ENCODE data around the gene PTPRN2.

PTPRN2 gene

GRCh38 chr7:157499121-157499834 lies 1088.3 kb downstream of the PTPRN2 start:
- no peak for DNase-seq (ENCODE audit: low read depth)
- no peak overlapping the region for H3K4me3 ChIP-seq (ENCODE audit: low read depth, low read length)
- no peak for TF ChIP-seq CTCF (IDR thresholded peaks at IDR 0.05; ENCODE audit: low read depth, low read length, missing control alignments)
- in situ Hi-C loops (cut with HindIII; ENCODE audit: low sequenced_read_pairs) = no loop called here

GRCh38 chr7:157498657-157499056 lies 1089.0 kb downstream of the PTPRN2 start:
- no peak for DNase-seq (ENCODE audit: low read depth)
- in situ Hi-C loops (cut with HindIII; ENCODE audit: low sequenced_read_pairs) = no loop called here

GRCh38 chr7:157497744-157498651 lies 1089.6 kb downstream of the PTPRN2 start:
- DNase-seq (ENCODE audit: low read depth) = no peak
- no peak for TF ChIP-seq CTCF (IDR thresholded peaks at IDR 0.05; ENCODE audit: low read depth, low read length, missing control alignments)
- in situ Hi-C loops (cut with HindIII; ENCODE audit: low sequenced_read_pairs) = no loop called here
- no peak overlapping the region for H3K4me3 ChIP-seq (ENCODE audit: low read depth, low read length)

More at GRCh38 chr7:157498657-157499056, 1089.0 kb downstream of the PTPRN2 start:
- no peak for TF ChIP-seq CTCF (IDR thresholded peaks at IDR 0.05; ENCODE audit: low read depth, low read length, missing control alignments)
- no peak overlapping the region for H3K4me3 ChIP-seq (ENCODE audit: low read depth, low read length)

GRCh38 chr7:157497367-157497743 lies 1090.3 kb downstream of the PTPRN2 start:
- no peak for TF ChIP-seq CTCF (IDR thresholded peaks at IDR 0.05; ENCODE audit: low read depth, low read length, missing control alignments)
- no peak overlapping the region for H3K4me3 ChIP-seq (ENCODE audit: low read depth, low read length)
- no peak for DNase-seq (ENCODE audit: low read depth)
- in situ Hi-C loops (cut with HindIII; ENCODE audit: low sequenced_read_pairs) = no loop called here

- in situ Hi-C loops (cut with HindIII; ENCODE audit: low sequenced_read_pairs) = no loop called here
- TF ChIP-seq CTCF (IDR thresholded peaks at IDR 0.05; ENCODE audit: low read depth, low read length, missing control alignments) = no peak
- H3K4me3 ChIP-seq (ENCODE audit: low read depth, low read length) = no peak overlapping the region
- DNase-seq (ENCODE audit: low read depth) = no peak
Observed at GRCh38 chr7:157496416-157497275, 1091.0 kb downstream of the PTPRN2 start.

GRCh38 chr7:157495594-157495993 lies 1092.0 kb downstream of the PTPRN2 start:
- TF ChIP-seq CTCF (IDR thresholded peaks at IDR 0.05; ENCODE audit: low read depth, low read length, missing control alignments) = no peak
- H3K4me3 ChIP-seq (ENCODE audit: low read depth, low read length) = no peak overlapping the region
- no peak for DNase-seq (ENCODE audit: low read depth)
- in situ Hi-C loops (cut with HindIII; ENCODE audit: low sequenced_read_pairs) = no loop called here

Data from astrocyte of the cerebellum (primary cell).